A549 (cell line): ENCODE data around the gene AKR1A1. TPM values are rescaled to one million over a fixed set of nuclear protein-coding genes. Genes with fewer than 3 reads are reported as not detected.
A peak's percentile ranks its signal among the peaks of the same experiment; 100 is the strongest.

Source experiments
- ATAC-seq, 2 experiments: fragments of 200-7000 bp in 1 of 2; fragments of >200 bp in 1 of 2; cut with Nextera tagmentation in 1 of 2; cut with Tn5 transposase in 1 of 2; 3 replicates each; pipeline versions ENCODE4 v1.8.0 to v1.9.1; 2018 to 2020; ENCODE audit warnings: mild to moderate bottlenecking in 1 of 2, moderate library complexity in 1 of 2
- CTCF ChIA-PET: fragments of 300-600 bp; sonication (Branson Sonifier 250); formaldehyde crosslinking; extraction: SDS; loops from one replicate; lab custom pipeline; 2021; ENCODE audit warnings: antibody characterized with exemption, inconsistent platforms; lab: Yijun Ruan, JAX
- POLR2A ChIA-PET: fragments of 350-600 bp; formaldehyde crosslinking; extraction: SDS; loops from one replicate; lab custom pipeline; 2021; ENCODE audit warnings: antibody characterized with exemption, inconsistent platforms; lab: Yijun Ruan, JAX
- DNase-seq, 2 experiments: peaks; one replicate each; pipeline versions ENCODE4 v3.0.0 to v3.0.0-alpha.2; 2011 to 2016; ENCODE audit warnings: low read depth in 1 of 2, low spot score in 1 of 2
- FAIRE-seq: peaks from 2 replicates; lab custom pipeline; 2011; peaks lifted over from hg19 to GRCh38; lab: Jason Lieb, UNC
- H3K27ac ChIP-seq, 2 experiments: fragments of >200 bp; sonication (Bioruptor Twin); formaldehyde crosslinking; 3 replicates each; pipeline ENCODE4 v1.5.1; 2016 to 2017
- H3K4me1 ChIP-seq: fragments of >200 bp; sonication (Bioruptor Twin); formaldehyde crosslinking; 3 replicates; pipeline ENCODE4 v1.6.1; 2016
- H3K4me2 ChIP-seq: fragments of >200 bp; sonication (Bioruptor Twin); formaldehyde crosslinking; 3 replicates; pipeline ENCODE4 v1.6.1; 2016
- H3K4me3 ChIP-seq: fragments of >200 bp; sonication (Bioruptor Twin); formaldehyde crosslinking; 3 replicates; pipeline ENCODE4 v1.5.1; 2016
- H3K9me3 ChIP-seq: fragments of >200 bp; sonication (Bioruptor Twin); formaldehyde crosslinking; 3 replicates; pipeline ENCODE4 v1.6.1; 2016
- ATOH8 ChIP-seq: fragments of 250-450 bp; sonication (Bioruptor Pico); IDR thresholded peaks from 2 replicates; pipeline ENCODE4 v1.5.0; 2020; ENCODE audit warnings: low read depth, mild to moderate bottlenecking, moderate library complexity
- BHLHE40 ChIP-seq: IDR thresholded peaks from 2 replicates; pipeline ENCODE4 v1.6.1; 2012; ENCODE audit warnings: low read depth, low read length, inconsistent platforms
- CBX2 ChIP-seq: fragments of 200-600 bp; sonication (generic); IDR thresholded peaks from 2 replicates; pipeline ENCODE4 v1.6.1; 2016; ENCODE audit warnings: low read depth, mild to moderate bottlenecking, borderline replicate concordance
- CTCF ChIP-seq: fragments of >200 bp; sonication (Bioruptor Twin); formaldehyde crosslinking; IDR thresholded peaks from 3 replicates; pipeline ENCODE4 v1.5.1; 2016
- EHF ChIP-seq: fragments of 250-450 bp; sonication (Bioruptor Pico); IDR thresholded peaks from 2 replicates; pipeline ENCODE4 v1.5.0; 2020; ENCODE audit warnings: mild to moderate bottlenecking
- EHMT2 ChIP-seq: fragments of 200-600 bp; sonication (generic); IDR thresholded peaks from 2 replicates; pipeline ENCODE4 v1.6.1; 2016; ENCODE audit warnings: antibody characterized with exemption, low read depth, mild to moderate bottlenecking, moderate library complexity
- EP300 ChIP-seq, 2 experiments: fragments of >200 bp; sonication (Bioruptor Twin); formaldehyde crosslinking; IDR thresholded peaks; 2 replicates in 1 of 2; 3 replicates in 1 of 2; pipeline ENCODE4 v1.6.1; 2016 to 2017
- FOSB ChIP-seq: fragments of 250-450 bp; sonication (Bioruptor Pico); IDR thresholded peaks from 2 replicates; pipeline ENCODE4 v1.5.0; 2020; ENCODE audit warnings: mild to moderate bottlenecking, moderate library complexity
- FOSL2 ChIP-seq, 2 experiments: fragments of 450-650 bp in 1 of 2; fragments of >200 bp in 1 of 2; sonication (Bioruptor Twin) in 1 of 2; formaldehyde crosslinking; IDR thresholded peaks; 2 replicates each; pipeline versions ENCODE4 v1.5.0 to v1.6.1; 2016 to 2020; ENCODE audit warnings: mild to moderate bottlenecking in 1 of 2, moderate library complexity in 1 of 2
- FOXS1 ChIP-seq: fragments of 250-450 bp; sonication (Bioruptor Pico); IDR thresholded peaks from 2 replicates; pipeline ENCODE4 v1.5.0; 2020; ENCODE audit warnings: mild to moderate bottlenecking, moderate library complexity
- GATA3 ChIP-seq: IDR thresholded peaks from 2 replicates; pipeline ENCODE4 v1.6.1; 2012; ENCODE audit warnings: borderline replicate concordance
- HEYL ChIP-seq: fragments of 250-450 bp; sonication (Bioruptor Pico); IDR thresholded peaks from 2 replicates; pipeline ENCODE4 v1.8.0; 2021; ENCODE audit warnings: mild to moderate bottlenecking, moderate library complexity
- JUNB ChIP-seq: fragments of >200 bp; sonication (Bioruptor Twin); formaldehyde crosslinking; IDR thresholded peaks from 2 replicates; pipeline ENCODE4 v1.6.1; 2016
- MAX ChIP-seq: IDR thresholded peaks from 2 replicates; pipeline ENCODE4 v1.6.1; 2012
- MAZ ChIP-seq: fragments of 150-350 bp; IDR thresholded peaks from 2 replicates; pipeline ENCODE4 v1.6.1; 2014; ENCODE audit warnings: antibody characterized with exemption, low read depth, low read length, borderline replicate concordance
- MYC ChIP-seq: IDR thresholded peaks from 2 replicates; pipeline ENCODE4 v1.6.1; 2012; ENCODE audit warnings: mild to moderate bottlenecking, inconsistent platforms, low read length, improper control_type of control experiment, borderline replicate concordance
- NFE2L2 ChIP-seq: fragments of 150-350 bp; conservative IDR thresholded peaks from 2 replicates; pipeline ENCODE4 v1.6.1; 2014; ENCODE audit warnings: low read length
- NPAS2 ChIP-seq: fragments of 250-450 bp; sonication (Bioruptor Pico); IDR thresholded peaks from 2 replicates; pipeline ENCODE4 v1.8.0; 2022; ENCODE audit warnings: mild to moderate bottlenecking, moderate library complexity, borderline replicate concordance
- POLR2AphosphoS2 ChIP-seq: conservative IDR thresholded peaks from 2 replicates; pipeline ENCODE4 v1.6.1; 2012; ENCODE audit warnings: low read length, improper control_type of control experiment, inconsistent platforms
- RAD21 ChIP-seq, 2 experiments: fragments of >200 bp in 1 of 2; sonication (Bioruptor Twin) in 1 of 2; formaldehyde crosslinking in 1 of 2; IDR thresholded peaks in 1 of 2; conservative IDR thresholded peaks in 1 of 2; 2 replicates in 1 of 2; 3 replicates in 1 of 2; pipeline ENCODE4 v1.6.1; 2012 to 2018; ENCODE audit warnings: inconsistent platforms in 1 of 2
- RFX5 ChIP-seq: fragments of 450-650 bp; IDR thresholded peaks from 2 replicates; pipeline ENCODE4 v1.7.1; 2014; ENCODE audit warnings: antibody characterized with exemption, mild to moderate bottlenecking, moderate library complexity
- SREBF2 ChIP-seq: fragments of 450-650 bp; IDR thresholded peaks from 2 replicates; pipeline ENCODE4 v1.6.1; 2014; ENCODE audit warnings: mild to moderate bottlenecking, moderate library complexity
- TFCP2L1 ChIP-seq: fragments of 250-450 bp; sonication (Bioruptor Pico); IDR thresholded peaks from 2 replicates; pipeline ENCODE4 v1.5.0; 2021; ENCODE audit warnings: mild to moderate bottlenecking
- ZC3H11A ChIP-seq: fragments of 450-650 bp; IDR thresholded peaks from 2 replicates; pipeline ENCODE4 v1.6.1; 2014; ENCODE audit warnings: antibody characterized with exemption, mild to moderate bottlenecking
- ZNF302 ChIP-seq: fragments of 250-450 bp; sonication (Bioruptor Pico); IDR thresholded peaks from 2 replicates; pipeline ENCODE4 v1.9.0; 2021; ENCODE audit warnings: inconsistent platforms, mild to moderate bottlenecking, moderate library complexity
- ZSCAN20 ChIP-seq: fragments of 250-450 bp; sonication (Bioruptor Pico); IDR thresholded peaks from 2 replicates; pipeline ENCODE4 v1.8.0; 2022; ENCODE audit warnings: mild to moderate bottlenecking, moderate library complexity
- WGBS: methylation state at CpG from one replicate; pipeline ENCODE4 v1.1.6; 2017; ENCODE audit errors: missing lambda C conversion rate; 5-methylcytosine and 5-hydroxymethylcytosine counted together
- polyA plus RNA-seq, 4 experiments: library from polyadenylated mRNA; depleted of rRNA in 3 of 4; stranded (reverse); fragments of >200 nt; fragmentation: RNase III in 1 of 4; extraction: RNeasy Plus Mini Kit Qiagen cat#74134 plus additional on column Dnase treatment in 1 of 4; gene quantifications; 2 replicates in 3 of 4; 3 replicates in 1 of 4; pipeline ENCODE4 v1.2.3, GENCODE V29; 2011 to 2017
- TF ChIP-seq, protein P1 (sequence below): fragments of 450-650 bp; IDR thresholded peaks from 2 replicates; pipeline ENCODE4 v1.6.1; 2014; ENCODE audit warnings: antibody characterized with exemption

AKR1A1 gene
- polyA plus RNA-seq, 2 of the 4 experiments (the other 2 are of a cell fraction): 89.0 to 110 TPM

DNA sequence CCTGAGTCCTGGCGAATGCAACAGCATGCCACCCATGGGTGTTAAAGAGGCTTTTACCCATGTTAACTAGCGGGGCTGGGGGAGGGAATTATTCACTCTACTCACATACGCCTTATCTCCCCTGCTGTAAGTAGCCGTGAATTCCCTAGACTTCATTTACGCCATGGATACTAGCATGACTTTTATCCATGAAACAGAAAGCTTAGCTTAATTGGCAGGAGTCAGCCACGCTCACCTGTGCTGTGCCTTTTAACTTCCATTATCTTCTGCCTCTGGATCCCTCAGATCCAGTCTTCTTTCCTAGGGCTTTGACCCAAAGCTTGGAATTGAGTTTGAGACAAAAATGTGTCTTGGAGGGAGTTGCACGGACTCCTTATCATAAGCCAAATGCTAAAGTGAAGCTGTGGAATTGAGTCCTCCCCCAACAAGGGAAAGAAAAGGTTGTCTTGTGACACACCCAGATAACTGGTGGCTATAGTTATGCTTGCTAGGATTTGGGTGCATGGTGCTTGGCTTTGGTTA is 23.5 kb downstream of the AKR1A1 start:
- Histone ChIP-seq H3K9me3 (no peaks in the 10 kb centered on the region), H3K27ac (no peak overlapping the region), H3K4me2 (no peak overlapping the region), H3K4me1 (no peaks in the 10 kb centered on the region), H3K4me3 (no peak overlapping the region)
- ATAC-seq: no peak
- 89% methylated on average over 7 of the region's 7 CpGs for WGBS
- TF ChIP-seq TFCP2L1 (CRISPR knock-in tag): no peak
- TF ChIP-seq FOSB (CRISPR knock-in tag): no peak
- TF ChIP-seq, protein P1, sequence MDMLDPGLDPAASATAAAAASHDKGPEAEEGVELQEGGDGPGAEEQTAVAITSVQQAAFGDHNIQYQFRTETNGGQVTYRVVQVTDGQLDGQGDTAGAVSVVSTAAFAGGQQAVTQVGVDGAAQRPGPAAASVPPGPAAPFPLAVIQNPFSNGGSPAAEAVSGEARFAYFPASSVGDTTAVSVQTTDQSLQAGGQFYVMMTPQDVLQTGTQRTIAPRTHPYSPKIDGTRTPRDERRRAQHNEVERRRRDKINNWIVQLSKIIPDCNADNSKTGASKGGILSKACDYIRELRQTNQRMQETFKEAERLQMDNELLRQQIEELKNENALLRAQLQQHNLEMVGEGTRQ: no peak
- TF ChIP-seq NFE2L2: no peak
- TF ChIP-seq RAD21 (conservative IDR thresholded peaks at IDR 0.05 in 1 of 2, IDR thresholded peaks at IDR 0.05 in 1 of 2): no peak
- TF ChIP-seq POLR2AphosphoS2: no peak
- TF ChIP-seq ZSCAN20: no peak
- TF ChIP-seq GATA3: no peak
- TF ChIP-seq MYC: no peak
- no peak for TF ChIP-seq JUNB
- no peak for TF ChIP-seq SREBF2
- TF ChIP-seq FOSL2 (IDR thresholded peaks at IDR 0.05): no peak
- no peak for TF ChIP-seq FOSL2 (CRISPR knock-in tag; IDR thresholded peaks at IDR 0.05)
- DNase-seq: no peak
- ChIA-PET POLR2A (interaction anchor here (0.5 kb wide), 1 partner anchor 85 kb away, joined by 3 read pairs; no protein-coding TSS in a partner anchor), CTCF (interaction anchor here (0.6 kb wide), 1 partner anchor 56 kb away, joined by 3 read pairs; no protein-coding TSS in a partner anchor)
- no peak for FAIRE-seq

DNA sequence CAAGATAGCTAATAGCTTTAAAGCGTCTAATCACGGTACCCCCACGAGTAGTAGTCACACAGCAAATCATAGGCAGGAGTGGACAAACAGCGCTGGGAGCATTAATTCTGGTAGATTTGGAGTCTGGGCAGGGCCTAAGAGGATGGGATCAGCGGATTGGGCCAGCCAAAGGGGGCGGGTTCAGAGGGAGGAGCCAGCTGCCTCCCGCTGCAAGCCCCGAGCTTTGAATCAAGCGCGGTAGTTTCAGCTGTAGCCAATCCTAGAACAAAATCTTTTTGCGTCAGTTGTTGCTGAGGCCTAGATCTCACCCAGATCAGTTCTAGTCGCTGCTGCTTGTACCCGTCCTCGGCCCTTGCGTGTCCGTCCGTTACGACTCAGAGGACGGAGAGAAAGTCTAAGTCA is 32.6 kb downstream of the AKR1A1 start:
- DNase-seq: peak; percentile 94 to 97
- ATAC-seq: peak; percentile 90 to 91
- WGBS: 3% methylated on average over 16 of the region's 19 CpGs
- ChIA-PET POLR2A (interaction anchor here (0.6 to 3.6 kb wide), 6 partner anchors 59 to 299 kb away, joined by 3 to 27 read pairs (median 4); partner anchors contain the start of genes GPBP1L1, PRDX1 and TMEM69), CTCF (interaction anchor here (0.7 to 2.6 kb wide), 4 partner anchors 14 to 224 kb away, joined by 3 to 21 read pairs (median 6); no protein-coding TSS in a partner anchor)
- peak overlapping the region; percentile 94 for H3K4me2 ChIP-seq
- TF ChIP-seq ZC3H11A: no peak
- no peak for TF ChIP-seq CTCF
- TF ChIP-seq TFCP2L1 (CRISPR knock-in tag): no peak
- TF ChIP-seq MAX: no peak
- no peak for TF ChIP-seq EHMT2
- TF ChIP-seq BHLHE40: no peak
- peak; percentile 99 for TF ChIP-seq RFX5
- H3K4me3 ChIP-seq: peak overlapping the region; percentile 89
- no peaks in the 10 kb centered on the region for H3K9me3 ChIP-seq
- H3K27ac ChIP-seq: peak overlapping the region; percentile 91 to 98
- no peak for FAIRE-seq
- peaks cover 13% of the 10 kb centered on the region; the same call in 2 of the 3 replicates for H3K4me1 ChIP-seq

GRCh38 chr1:45583666-45584350 is 33.2 kb downstream of the AKR1A1 start, which contains the start of gene NASP:
NASP (plus strand) TSS chr1:45584041; CDS start chr1:45584147, 106 bp downstream.
- POLR2A ChIA-PET: interaction anchor here (0.9 to 3.6 kb wide), 6 partner anchors 33 to 280 kb away, joined by 3 to 27 read pairs (median 4); partner anchors contain the start of genes AKR1A1, GPBP1L1, PRDX1 and TMEM69
- ATAC-seq (peak; percentile 85 to 86), DNase-seq (peak; percentile 75 to 79), FAIRE-seq (no peak)
- WGBS: 2% methylated on average over 30 of the region's 41 CpGs
- peak within 1 kb of the TSS; percentile 89 for H3K4me3 ChIP-seq
- peak within 1 kb of the TSS; percentile 94 for H3K4me2 ChIP-seq
- H3K9me3 ChIP-seq: no peaks in the 10 kb centered on the region
- H3K4me1 ChIP-seq: peaks cover 13% of the 10 kb centered on the region; the same call in 2 of the 3 replicates
- peak within 1 kb of the TSS; percentile 91 to 98 for H3K27ac ChIP-seq
- CTCF ChIA-PET: interaction anchor here (1.4 to 2.1 kb wide), 2 partner anchors 14 to 90 kb away, joined by 4 to 21 read pairs; no protein-coding TSS in a partner anchor
- TF ChIP-seq ATOH8 (CRISPR knock-in tag) (no peak), MAX (0 out of 2 replicates have a peak, but pooled peaks have one; percentile 5), EP300 (IDR thresholded peaks at IDR 0.05) (no peak), FOXS1 (CRISPR knock-in tag) (no peak), ZC3H11A (no peak), ZSCAN20 (no peak), NPAS2 (CRISPR knock-in tag) (no peak), ZNF302 (no peak), CBX2 (no peak), BHLHE40 (no peak), MAZ (no peak), HEYL (no peak), EHF (CRISPR knock-in tag) (no peak)
